Gastrocnemius medialis (tissue), 4 donors: Measurements from ENCODE around the gene TMEM108.

Experiments
- CTCF ChIP-seq, 5 experiments: fragments of 450-650 bp in 3 of 5; fragments of 200-600 bp in 2 of 5; sonication (generic) in 2 of 5; IDR thresholded peaks in 4 of 5; conservative IDR thresholded peaks in 1 of 5; 1 replicate in 4 of 5; 2 replicates in 1 of 5; pipeline ENCODE4 v1.5.1; 2016 to 2019; ENCODE audit warnings: antibody characterized with exemption in 5 of 5, mild to moderate bottlenecking in 3 of 5, moderate library complexity in 3 of 5
- POLR2A ChIP-seq, 2 donors: fragments of 450-650 bp; IDR thresholded peaks; one replicate each; pipeline ENCODE4 v1.6.1; 2017; ENCODE audit warnings: antibody characterized with exemption in 2 of 2, mild to moderate bottlenecking in 2 of 2, moderate library complexity in 2 of 2

GRCh38 chr3:133441867-133442270, 403.7 kb downstream of the TMEM108 start:
- TF ChIP-seq CTCF (IDR thresholded peaks at IDR 0.05 in 4 of 5, conservative IDR thresholded peaks at IDR 0.05 in 1 of 5) (no peak), POLR2A (IDR thresholded peaks at IDR 0.05) (no peak)
